Measurements from ENCODE around the gene AARSD1.

DNA sequence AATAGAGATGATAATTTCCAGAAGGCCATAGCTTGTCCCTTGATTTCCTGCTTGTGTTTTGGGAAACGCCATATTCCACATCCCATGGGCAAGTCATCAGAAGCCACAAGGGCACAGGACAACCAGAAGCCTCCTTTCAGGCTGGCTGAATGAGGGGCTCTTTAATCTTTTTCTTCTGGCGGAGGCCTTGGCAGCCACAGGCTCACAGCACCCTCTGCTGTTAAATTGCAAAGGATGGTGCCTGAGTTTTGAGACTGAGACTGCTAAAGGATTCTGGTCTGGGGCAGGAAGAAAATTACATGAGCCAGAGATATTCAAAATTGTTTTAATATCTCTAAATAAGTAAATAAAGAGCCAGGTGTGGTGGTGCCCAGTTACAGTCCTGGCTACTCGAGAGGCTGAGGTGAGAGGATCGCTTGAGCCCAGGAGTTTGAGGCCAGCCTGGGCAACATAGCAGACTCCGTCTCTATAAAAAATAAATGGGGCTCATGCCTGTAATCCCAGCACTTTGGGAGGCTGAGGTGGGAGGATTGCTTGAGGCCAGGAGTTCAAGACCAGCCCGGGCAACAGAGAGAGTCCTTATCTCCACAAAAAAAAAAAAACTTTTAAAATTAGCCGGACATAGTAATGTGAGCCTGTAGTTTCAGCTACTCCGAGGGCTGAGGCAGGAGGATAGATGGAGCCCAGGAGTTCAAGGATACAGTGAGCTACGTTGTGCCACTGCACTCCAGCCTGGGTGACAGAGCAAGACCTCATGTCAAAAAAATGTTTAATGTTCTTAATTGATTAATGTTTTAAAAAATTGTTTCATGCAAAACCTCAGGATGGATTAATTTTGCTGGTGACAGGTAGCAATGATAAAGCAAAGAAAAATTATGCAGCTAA, 26.3 kb downstream of the AARSD1 start:
- no peak for TF ChIP-seq SUZ12 (IDR thresholded peaks at IDR 0.05; ENCODE audit: extremely low read depth, insufficient read depth, insufficient read length)
- no peak for TF ChIP-seq ZNF274 (IDR thresholded peaks at IDR 0.05; ENCODE audit: low read depth, low read length)
- no peak for TF ChIP-seq YY1 (IDR thresholded peaks at IDR 0.05; ENCODE audit: insufficient read depth, insufficient read length)

All from NT2/D1 (cell line).